HCEC 1CT (cell line): Measurements from ENCODE around the gene NTN1.

ENCODE experiments used
- DNase-seq: peaks from one replicate; pipeline ENCODE4 v3.0.0-alpha.2; 2017

NTN1 gene

GRCh38 chr17:9236286-9237052 is 215.2 kb downstream of the NTN1 start:
- no peak for DNase-seq

DNA sequence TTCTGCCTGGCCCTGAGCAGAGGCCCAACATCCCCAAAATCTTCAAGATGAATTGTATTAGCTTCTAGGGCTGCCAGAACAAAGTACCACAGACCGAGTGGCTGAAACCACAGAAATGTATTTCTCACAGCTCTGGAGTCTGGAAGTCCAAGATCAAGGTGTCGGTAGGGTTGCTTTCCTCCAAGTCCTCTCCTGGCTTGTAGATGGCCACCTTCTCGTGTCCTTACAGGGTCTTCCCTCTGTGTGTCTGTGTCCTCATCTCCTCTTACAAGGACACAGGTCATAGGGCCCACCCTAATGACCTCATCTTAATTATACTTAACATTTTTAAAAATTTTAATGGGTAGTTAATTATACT is 215.7 kb downstream of the NTN1 start:
- no peak for DNase-seq

GRCh38 chr17:9237661-9238301 is 216.5 kb downstream of the NTN1 start:
- DNase-seq = no peak

- no peak for DNase-seq
Observed at GRCh38 chr17:9238340-9239245, 217.3 kb downstream of the NTN1 start.

DNA sequence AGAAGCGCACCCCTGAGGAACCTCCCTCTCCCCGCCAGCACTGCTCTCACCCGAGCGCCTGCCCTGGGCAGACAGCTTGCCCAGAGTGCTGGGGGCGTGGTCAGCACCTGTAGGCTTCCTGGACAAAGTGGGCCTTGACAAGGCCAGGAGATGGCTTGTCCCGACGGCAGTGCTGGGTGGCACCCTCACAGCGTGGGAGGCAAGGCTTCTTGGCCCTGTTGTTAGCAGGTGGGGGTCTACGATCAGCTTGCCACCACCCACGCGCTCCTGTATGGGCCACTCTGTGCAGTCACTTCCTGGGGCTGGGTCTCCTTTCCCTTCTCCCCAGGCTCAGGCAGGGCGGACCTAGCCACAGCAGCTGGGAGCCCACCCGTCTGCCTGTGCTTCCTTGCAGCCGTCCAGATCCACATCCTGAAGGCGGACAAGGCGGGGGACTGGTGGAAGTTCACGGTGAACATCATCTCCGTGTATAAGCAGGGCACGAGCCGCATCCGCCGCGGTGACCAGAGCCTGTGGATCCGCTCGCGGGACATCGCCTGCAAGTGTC is 218.0 kb downstream of the NTN1 start:
- DNase-seq = no peak

DNA sequence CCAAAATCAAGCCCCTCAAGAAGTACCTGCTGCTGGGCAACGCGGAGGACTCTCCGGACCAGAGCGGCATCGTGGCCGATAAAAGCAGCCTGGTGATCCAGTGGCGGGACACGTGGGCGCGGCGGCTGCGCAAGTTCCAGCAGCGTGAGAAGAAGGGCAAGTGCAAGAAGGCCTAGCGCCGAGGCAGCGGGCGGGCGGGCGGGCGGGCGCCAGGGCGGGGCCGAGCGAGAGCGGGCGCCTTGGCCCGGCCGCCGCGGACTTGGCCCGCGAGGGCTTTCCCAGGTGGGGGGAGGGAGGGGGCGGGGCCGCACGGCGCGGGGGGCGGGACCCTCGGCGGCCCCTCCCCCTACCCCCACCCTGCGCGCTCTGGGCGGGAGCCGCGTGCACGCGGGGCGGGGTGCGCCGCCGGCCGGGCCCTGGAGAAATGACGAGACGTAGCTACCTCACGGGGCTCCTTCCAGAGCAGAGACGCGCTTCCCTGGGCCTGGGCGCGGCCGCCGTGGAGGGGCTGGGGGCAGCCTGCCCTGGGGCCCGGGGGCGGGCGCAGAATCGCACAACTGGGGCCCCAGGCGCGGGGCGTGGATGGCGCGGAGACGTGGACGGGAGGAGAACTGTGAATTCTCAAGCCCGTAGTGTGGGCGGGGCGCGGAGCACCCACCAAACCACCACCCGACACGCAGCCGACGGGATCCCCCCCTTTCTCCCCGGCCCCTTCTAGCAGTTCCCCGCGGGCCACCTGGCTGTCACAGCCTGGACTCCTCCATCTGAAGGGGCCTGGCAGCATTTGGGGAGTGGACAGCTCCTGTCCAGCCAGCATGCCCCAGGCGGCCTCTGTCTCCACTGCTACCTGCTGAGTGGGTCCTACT is 218.7 kb downstream of the NTN1 start:
- DNase-seq = peak; percentile 56

DNA sequence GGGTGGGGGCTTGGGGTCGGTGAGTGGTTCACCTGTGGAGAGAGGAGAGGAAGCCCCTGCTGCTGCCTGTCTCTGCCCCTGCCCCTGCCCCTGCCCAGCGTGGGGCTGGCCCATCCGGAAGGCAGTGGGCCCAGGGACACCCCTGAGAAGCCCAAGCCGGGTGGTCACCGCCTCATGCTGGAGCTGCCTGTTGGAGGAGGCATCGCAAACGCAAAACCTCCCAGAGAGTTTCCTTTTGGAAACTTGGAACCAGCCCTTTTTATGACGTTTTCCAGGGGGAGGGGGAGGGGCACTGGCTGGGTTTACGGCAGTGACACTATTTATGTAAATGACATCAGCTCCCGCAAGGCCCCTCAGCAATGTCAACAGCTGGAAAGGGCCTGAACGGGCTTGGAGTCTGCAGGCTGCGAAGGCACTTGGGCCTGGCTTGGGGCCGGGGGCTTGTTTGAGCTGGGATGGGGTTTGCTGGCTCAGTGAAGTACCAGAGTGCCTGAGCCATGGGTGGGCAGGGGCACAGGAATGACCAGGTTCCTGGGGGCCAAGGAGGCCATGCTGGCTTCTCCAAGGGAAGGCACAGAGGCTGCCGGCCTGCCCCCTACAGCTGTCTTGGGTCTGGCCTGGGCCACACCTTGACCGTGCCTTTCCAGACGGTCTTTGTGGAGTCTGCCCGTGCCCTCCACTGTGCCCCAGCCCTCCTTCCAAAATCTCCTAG is 219.5 kb downstream of the NTN1 start:
- DNase-seq = no peak

GRCh38 chr17:9241371-9241712 is 220.0 kb downstream of the NTN1 start:
- DNase-seq = no peak

DNA sequence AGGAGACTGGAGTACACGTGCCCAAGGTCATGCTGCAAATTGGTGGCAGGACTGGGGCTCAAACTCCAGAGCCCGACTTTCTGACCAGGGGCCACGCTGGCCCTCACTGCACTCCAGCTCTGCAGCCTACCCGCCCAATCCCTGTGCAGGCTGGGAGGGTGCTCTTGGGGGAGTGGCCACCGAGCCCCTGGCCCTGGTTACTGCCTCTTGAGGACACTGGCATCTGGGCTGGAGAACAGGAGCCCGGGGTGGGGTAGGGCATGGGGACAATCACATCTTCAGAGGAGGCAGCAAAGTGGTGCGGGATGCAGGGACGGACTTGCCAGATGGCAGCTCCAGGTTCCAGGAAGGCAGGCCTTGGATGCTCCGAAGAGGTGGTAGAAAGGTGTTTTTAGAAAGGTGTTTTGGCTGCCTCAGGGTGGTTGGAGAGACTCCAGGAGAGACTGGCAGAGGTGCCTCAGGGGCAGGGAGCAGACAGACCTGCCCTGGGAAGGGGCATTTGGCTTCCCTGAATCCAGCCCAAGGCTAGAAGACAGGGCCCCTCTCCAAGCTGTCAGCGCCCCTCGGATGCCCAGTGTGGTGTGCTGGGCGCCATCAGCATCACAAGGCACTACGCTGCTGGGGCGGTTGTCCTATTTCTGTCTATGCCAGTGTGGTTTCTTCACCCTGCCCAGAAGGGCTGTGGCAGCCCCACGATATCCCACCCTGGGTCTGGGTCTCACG is 220.6 kb downstream of the NTN1 start:
- no peak for DNase-seq

DNA sequence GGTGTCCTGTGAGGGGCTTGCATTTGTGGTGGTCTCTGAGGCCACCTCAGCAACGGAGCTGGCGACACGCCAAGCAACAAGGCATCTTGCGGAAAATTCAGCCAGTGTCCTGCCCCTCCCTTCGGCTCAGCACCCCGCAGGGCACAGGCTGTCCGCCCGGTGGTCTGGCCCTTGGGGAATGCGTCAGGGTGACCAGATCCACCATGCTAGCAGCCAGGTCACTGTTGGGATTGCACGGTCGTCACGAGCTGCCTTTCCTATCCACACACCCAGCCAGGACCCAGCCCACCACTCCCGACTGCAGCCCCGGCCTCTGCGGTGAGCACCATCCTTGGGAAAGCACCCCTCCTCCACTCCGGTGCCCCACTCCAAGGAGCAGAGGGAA is 221.2 kb downstream of the NTN1 start:
- DNase-seq = no peak

DNA sequence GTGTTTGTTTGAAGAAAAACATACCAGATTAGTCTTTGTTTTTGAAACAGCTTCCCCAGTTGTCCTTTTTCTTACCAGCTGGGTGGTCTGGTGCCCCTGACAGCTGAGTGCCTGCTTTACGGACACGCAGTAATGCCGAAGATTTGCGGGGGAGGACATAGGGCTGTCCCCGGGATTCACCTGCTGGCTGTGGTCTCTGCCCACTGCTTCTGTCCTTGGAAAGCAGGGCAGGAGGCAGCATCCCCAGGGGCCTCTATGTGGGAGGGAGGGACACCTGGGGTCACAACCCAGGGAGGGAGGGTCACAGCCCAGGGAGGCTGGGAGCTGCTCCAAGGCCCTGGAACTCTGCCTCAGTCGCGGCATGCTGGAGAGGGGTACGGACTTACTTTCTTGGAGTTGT is 221.7 kb downstream of the NTN1 start:
- no peak for DNase-seq

DNA sequence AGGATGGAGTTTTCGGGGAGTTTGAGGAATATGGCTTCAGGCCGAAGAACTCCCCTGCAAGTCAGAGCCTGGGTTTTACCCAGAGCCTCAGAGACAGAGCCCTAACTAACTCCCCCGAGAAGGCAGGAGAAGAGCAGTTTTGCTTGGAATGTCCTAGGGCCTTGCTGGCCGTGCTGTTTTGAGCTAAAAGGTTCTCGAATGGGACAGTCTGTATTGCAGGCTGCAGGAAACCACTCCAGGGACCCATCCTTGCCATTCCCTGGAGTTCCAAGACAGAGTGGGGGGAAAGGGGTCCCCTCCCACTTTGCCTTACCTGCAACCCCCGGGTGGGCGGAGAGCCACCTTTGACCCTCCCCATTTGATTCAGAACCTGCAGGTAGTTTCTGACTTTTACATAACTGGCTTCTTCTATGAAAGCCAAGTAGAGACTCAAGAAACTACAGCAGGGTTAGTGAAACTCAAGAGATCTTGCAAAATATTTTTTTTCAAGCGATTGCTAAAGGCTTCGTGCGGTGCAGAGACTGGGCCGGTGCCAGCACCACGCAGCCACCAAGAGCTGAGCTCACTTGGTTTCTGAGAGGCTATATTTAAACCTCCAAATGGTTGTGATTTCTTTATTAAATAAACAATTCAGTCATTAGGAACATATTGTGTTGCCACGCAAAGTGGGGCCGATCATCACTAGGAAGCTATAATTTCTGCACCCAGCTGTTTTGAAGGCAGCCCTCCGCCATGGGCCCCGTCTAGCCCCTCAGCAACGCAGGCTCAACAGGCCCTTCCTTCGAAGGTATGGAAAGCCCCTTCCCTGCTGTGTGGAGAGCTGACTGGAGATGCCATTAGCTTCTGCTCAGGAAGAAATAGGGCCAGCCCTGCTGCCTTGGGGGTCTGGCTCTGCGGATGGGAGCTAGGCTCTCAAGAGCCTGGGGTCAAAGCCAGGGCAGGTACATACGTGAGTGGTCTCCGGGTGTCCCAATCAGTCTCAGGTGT is 223.0 kb downstream of the NTN1 start:
- peak; percentile 30 for DNase-seq

DNA sequence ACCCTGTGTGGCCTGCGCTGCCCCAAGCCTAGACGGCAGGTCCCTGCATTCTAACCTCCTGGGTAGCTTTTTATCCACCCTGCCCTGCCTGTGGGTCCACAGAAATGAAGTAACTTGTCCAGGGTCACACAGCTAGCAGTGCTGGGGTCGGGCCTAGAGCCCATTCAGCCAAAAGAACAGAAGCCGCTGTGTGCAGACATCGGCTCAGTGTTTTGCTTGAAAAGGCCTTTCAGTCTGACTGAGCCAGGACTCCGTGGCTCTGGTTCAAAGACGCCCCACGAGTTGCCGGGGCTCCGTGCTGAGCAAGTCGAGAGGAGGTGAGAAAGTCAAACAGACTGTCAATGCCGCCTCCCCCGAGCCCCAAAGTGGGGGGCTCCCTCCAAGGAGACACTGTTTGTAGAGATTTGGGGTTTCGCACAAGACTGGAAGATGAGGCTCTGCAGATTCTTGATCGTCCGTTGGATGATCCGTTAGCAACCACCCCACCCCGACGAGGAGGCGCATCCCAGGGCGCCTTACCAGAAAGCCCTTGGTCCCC is 226.2 kb downstream of the NTN1 start:
- no peak for DNase-seq

DNA sequence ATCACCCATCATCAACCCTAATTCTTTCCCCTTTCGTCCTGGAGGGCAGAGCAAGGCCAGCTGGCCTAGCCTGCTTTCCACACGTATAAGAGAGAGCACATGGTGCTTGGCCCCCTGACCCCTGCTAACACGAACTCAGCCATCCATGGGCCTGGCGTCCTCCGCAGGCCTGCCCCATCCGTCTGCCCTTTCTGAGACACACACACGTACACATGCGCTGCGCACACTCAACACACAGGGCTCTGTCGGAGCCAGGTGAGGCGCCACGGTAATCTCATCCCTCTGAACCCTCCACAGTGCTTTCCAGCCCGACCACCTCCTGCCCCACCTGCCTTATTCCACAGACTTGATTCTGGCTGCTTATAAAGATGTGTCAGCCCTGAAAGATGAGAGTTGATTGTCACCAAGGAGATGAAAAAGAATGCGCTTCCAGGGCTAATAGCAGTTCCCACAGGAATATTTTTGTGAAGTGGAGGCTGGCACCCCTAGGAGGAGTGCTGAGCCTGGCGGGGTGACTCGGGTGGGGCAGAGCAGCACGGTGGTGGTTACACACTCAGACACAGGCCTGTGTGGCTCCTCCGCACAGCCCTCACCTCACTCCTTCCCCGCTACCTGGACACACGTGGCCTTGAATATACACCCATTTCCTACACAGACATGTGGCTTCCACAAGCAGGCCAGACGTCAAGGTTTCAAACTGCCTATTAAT is 228.1 kb downstream of the NTN1 start:
- DNase-seq = no peak

DNA sequence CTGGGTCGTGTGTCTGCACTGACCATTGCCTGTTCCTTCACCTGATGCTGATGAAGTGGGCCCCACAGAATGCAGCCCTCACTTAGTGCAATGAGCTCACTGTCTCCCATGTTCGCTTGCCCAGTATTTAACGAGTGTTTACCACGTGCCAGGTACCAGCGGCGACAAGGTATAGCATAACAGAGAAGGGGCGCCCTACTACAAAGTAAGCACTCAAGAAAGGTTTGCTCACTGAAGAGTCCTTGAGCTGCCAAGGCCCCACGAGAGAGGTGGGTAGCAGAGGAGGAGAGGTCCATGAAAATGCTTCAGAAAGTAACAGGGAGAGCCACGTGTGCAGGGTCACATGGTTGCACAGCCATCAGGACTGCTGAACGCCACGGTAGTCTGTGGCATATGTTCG is 230.0 kb downstream of the NTN1 start:
- DNase-seq = no peak

GRCh38 chr17:9253308-9253707 is 232.0 kb downstream of the NTN1 start:
- no peak for DNase-seq

GRCh38 chr17:9254841-9255240 is 233.5 kb downstream of the NTN1 start:
- no peak for DNase-seq

- DNase-seq = no peak
Observed at GRCh38 chr17:9255833-9256232, 234.5 kb downstream of the NTN1 start.

DNA sequence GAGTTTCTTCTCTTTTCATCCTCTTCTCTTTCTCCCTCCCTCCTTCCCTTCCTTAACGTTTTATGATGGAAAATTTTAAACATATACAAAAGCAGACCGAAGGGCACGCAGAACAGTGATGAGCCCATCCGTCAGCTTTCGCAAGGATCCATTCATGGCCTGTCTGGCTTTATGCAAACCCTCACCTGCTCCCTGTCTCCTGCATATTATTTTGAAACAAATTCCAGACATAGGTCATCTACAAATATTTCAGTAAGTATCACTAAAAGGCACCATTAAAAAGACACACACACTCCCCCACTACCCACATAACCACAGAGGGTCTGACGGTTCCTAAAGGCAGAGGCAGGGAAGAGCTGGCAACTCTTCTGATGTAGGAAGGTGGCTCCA is 235.0 kb downstream of the NTN1 start:
- no peak for DNase-seq
